Coronary artery (tissue), 2 donors: ENCODE results near the gene ZNF484.
A peak's percentile ranks its signal among the peaks of the same experiment; 100 is the strongest.
"Not testable (repeated sequence)": the region's sequence is repeated elsewhere in the genome, so short reads cannot be mapped to it uniquely, and the experiment has no call there.

Experiments
- DNase-seq: peaks from one replicate; pipeline ENCODE4 v3.0.0-alpha.2; 2017; ENCODE audit warnings: low spot score
- H3K27ac ChIP-seq, 2 donors: fragments of 200-600 bp; sonication (generic); one replicate each; pipeline ENCODE4 v1.5.1; 2016 to 2019
- H3K4me3 ChIP-seq: fragments of 200-600 bp; sonication (generic); 2 replicates; pipeline ENCODE4 v1.5.1; 2016; ENCODE audit warnings: mild to moderate bottlenecking, moderate library complexity
- CTCF ChIP-seq: fragments of 200-600 bp; sonication (generic); IDR thresholded peaks from one replicate; pipeline ENCODE4 v1.5.1; 2019; ENCODE audit warnings: antibody characterized with exemption

The ZNF484 gene

GRCh38 chr9:92808726-92809451, 68.9 kb downstream of the ZNF484 start:
- no peak for TF ChIP-seq CTCF
- H3K4me3 ChIP-seq, result peak overlapping the region; percentile 41
- DNase-seq, result no peak
- H3K27ac ChIP-seq, result no peak overlapping the region

- Histone ChIP-seq H3K4me3 (peak overlapping the region; percentile 41), H3K27ac (no peak overlapping the region)
- no peak for DNase-seq
- no peak for TF ChIP-seq CTCF
These were observed 69.8 kb downstream of the ZNF484 start for GRCh38 chr9:92807757-92808725.

GRCh38 chr9:92807031-92807756, 70.6 kb downstream of the ZNF484 start:
- no peak for TF ChIP-seq CTCF
- DNase-seq, result no peak
- H3K27ac ChIP-seq, result no peak overlapping the region
- H3K4me3 ChIP-seq, result peak overlapping the region; percentile 41

- H3K27ac ChIP-seq, result no peak overlapping the region
- no peak for DNase-seq
- TF ChIP-seq CTCF, result no peak
- H3K4me3 ChIP-seq, result no peak overlapping the region
These were observed 73.1 kb downstream of the ZNF484 start for GRCh38 chr9:92804727-92805126.

GRCh38 chr9:92798358-92798757, 79.5 kb downstream of the ZNF484 start:
- Histone ChIP-seq H3K27ac (no peak overlapping the region), H3K4me3 (no peak overlapping the region)
- TF ChIP-seq CTCF, result no peak
- DNase-seq, result no peak

- not testable (repeated sequence) for DNase-seq, H3K4me3 ChIP-seq, H3K27ac ChIP-seq
These were observed 81.5 kb downstream of the ZNF484 start for GRCh38 chr9:92796337-92796804.
